Right ventricle myocardium superior (tissue), 1 donor: ENCODE measurements around the gene SIPA1L3. TPM values are rescaled to one million over a fixed set of nuclear protein-coding genes. Genes with fewer than 3 reads are reported as not detected.

Source experiments
- ATAC-seq: fragments of 200-7000 bp; cut with Tn5 transposase; one replicate; pipeline ENCODE4 v1.9.1; 2020; ENCODE audit warnings: mild to moderate bottlenecking; ENCODE audit not compliant: poor library complexity
- DNase-seq: peaks from one replicate; pipeline ENCODE4 v3.0.0-alpha.2; 2020
- intact Hi-C: fragments of 100-400 bp; cut with DNase I; formaldehyde crosslinking; loops from one replicate; pipeline ENCODE4 v1.11.2; 2022
- total RNA-seq: library from RNA; stranded (reverse); fragmentation: NEBNext Ultra II Directional; extraction: Animal tissue kit (Norgen Biotek cat#: 25700); gene quantifications from one replicate; pipeline ENCODE4 v1.2.1, GENCODE V29; 2021
- donor health status: DM: no; HTN: yes; CAD: no; lungs with severe emphysema.

SIPA1L3 gene
- total RNA-seq, 1 donor from 2014 or later = 8.5 TPM

GRCh38 chr19:38180071-38180470 is 273.1 kb downstream of the SIPA1L3 start:
- DNase-seq (no peak), ATAC-seq (no peak)
- intact Hi-C loops = no loop called here

GRCh38 chr19:38182536-38183210 is 275.7 kb downstream of the SIPA1L3 start:
- no peak for ATAC-seq
- intact Hi-C loops = no loop called here

GRCh38 chr19:38183251-38183897 is 276.4 kb downstream of the SIPA1L3 start:
- ATAC-seq (peak; percentile 81), DNase-seq (peak; percentile 64)
- intact Hi-C loops = no loop called here

More at GRCh38 chr19:38182536-38183210, 275.7 kb downstream of the SIPA1L3 start:
- DNase-seq = no peak

- DNase-seq (no peak), ATAC-seq (peak; percentile 25)
- intact Hi-C loops = no loop called here
Measured at GRCh38 chr19:38184815-38185214, 277.8 kb downstream of the SIPA1L3 start.

- no peak for DNase-seq
Measured at GRCh38 chr19:38185562-38185961, 278.6 kb downstream of the SIPA1L3 start.

GRCh38 chr19:38190061-38190460 is 283.1 kb downstream of the SIPA1L3 start:
- DNase-seq (no peak), ATAC-seq (no peak)
- intact Hi-C loops = no loop called here

More at GRCh38 chr19:38185562-38185961, 278.6 kb downstream of the SIPA1L3 start:
- intact Hi-C loops = no loop called here
- ATAC-seq = no peak

- DNase-seq = no peak
- ATAC-seq = no peak
- intact Hi-C loops = no loop called here
Measured at GRCh38 chr19:38190793-38191192, 283.8 kb downstream of the SIPA1L3 start.

- DNase-seq (no peak), ATAC-seq (no peak)
- intact Hi-C loops = no loop called here
Measured at GRCh38 chr19:38191747-38192146, 284.7 kb downstream of the SIPA1L3 start.

- DNase-seq (no peak), ATAC-seq (no peak)
- intact Hi-C loops = no loop called here
Measured at GRCh38 chr19:38193445-38193844, 286.4 kb downstream of the SIPA1L3 start.

- DNase-seq = no peak
- intact Hi-C loops = no loop called here
- ATAC-seq = no peak
Measured at GRCh38 chr19:38194061-38194701, 287.2 kb downstream of the SIPA1L3 start.

GRCh38 chr19:38195237-38195636 is 288.2 kb downstream of the SIPA1L3 start:
- DNase-seq (no peak), ATAC-seq (no peak)
- intact Hi-C loops = no loop called here

- intact Hi-C loops = no loop called here
- ATAC-seq (no peak), DNase-seq (no peak)
Measured at GRCh38 chr19:38196245-38196837, 289.3 kb downstream of the SIPA1L3 start.

GRCh38 chr19:38196948-38197656 is 290.1 kb downstream of the SIPA1L3 start:
- DNase-seq (no peak), ATAC-seq (no peak)
- intact Hi-C loops = no loop called here

- ATAC-seq = no peak
- intact Hi-C loops = no loop called here
Measured at GRCh38 chr19:38197937-38198704, 291.1 kb downstream of the SIPA1L3 start.

GRCh38 chr19:38199340-38199739 is 292.3 kb downstream of the SIPA1L3 start:
- no peak for DNase-seq
- intact Hi-C loops = no loop called here
- ATAC-seq = no peak

More at GRCh38 chr19:38197937-38198704, 291.1 kb downstream of the SIPA1L3 start:
- DNase-seq = no peak

GRCh38 chr19:38201731-38202130 is 294.7 kb downstream of the SIPA1L3 start:
- intact Hi-C loops = no loop called here
- ATAC-seq (no peak), DNase-seq (no peak)

GRCh38 chr19:38202504-38202903 is 295.5 kb downstream of the SIPA1L3 start:
- DNase-seq (no peak), ATAC-seq (no peak)
- intact Hi-C loops = no loop called here

- intact Hi-C loops = no loop called here
- DNase-seq = no peak
- no peak for ATAC-seq
Measured at GRCh38 chr19:38203197-38203596, 296.2 kb downstream of the SIPA1L3 start.
